ENCODE measurements around the gene SBNO1.

- no peak for TF ChIP-seq CTCF (IDR thresholded peaks at IDR 0.05; ENCODE audit: low read depth, low read length)
- TF ChIP-seq EZH2phosphoT487 (IDR thresholded peaks at IDR 0.05; ENCODE audit: low read depth) = no peak
Observed at GRCh38 chr12:123379391-123379790, 14.7 kb upstream of the SBNO1 start.
